ENCODE measurements around the gene TSPAN4.

GRCh38 chr11:893008-893654 lies 50.5 kb downstream of the TSPAN4 start:
- no peak for TF ChIP-seq CTCF (IDR thresholded peaks at IDR 0.05; ENCODE audit: insufficient read depth, low read length)
- TF ChIP-seq POLR2AphosphoS5 (IDR thresholded peaks at IDR 0.05; ENCODE audit: low read depth): no peak; the same call in 1 of the 2 replicates
- TF ChIP-seq, protein P1, sequence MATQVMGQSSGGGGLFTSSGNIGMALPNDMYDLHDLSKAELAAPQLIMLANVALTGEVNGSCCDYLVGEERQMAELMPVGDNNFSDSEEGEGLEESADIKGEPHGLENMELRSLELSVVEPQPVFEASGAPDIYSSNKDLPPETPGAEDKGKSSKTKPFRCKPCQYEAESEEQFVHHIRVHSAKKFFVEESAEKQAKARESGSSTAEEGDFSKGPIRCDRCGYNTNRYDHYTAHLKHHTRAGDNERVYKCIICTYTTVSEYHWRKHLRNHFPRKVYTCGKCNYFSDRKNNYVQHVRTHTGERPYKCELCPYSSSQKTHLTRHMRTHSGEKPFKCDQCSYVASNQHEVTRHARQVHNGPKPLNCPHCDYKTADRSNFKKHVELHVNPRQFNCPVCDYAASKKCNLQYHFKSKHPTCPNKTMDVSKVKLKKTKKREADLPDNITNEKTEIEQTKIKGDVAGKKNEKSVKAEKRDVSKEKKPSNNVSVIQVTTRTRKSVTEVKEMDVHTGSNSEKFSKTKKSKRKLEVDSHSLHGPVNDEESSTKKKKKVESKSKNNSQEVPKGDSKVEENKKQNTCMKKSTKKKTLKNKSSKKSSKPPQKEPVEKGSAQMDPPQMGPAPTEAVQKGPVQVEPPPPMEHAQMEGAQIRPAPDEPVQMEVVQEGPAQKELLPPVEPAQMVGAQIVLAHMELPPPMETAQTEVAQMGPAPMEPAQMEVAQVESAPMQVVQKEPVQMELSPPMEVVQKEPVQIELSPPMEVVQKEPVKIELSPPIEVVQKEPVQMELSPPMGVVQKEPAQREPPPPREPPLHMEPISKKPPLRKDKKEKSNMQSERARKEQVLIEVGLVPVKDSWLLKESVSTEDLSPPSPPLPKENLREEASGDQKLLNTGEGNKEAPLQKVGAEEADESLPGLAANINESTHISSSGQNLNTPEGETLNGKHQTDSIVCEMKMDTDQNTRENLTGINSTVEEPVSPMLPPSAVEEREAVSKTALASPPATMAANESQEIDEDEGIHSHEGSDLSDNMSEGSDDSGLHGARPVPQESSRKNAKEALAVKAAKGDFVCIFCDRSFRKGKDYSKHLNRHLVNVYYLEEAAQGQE (IDR thresholded peaks at IDR 0.05; ENCODE audit: insufficient replicate concordance, low read depth): no peak
